ENCODE results near the gene KRT82. TPM values are rescaled to one million over a fixed set of nuclear protein-coding genes. Genes with fewer than 3 reads are reported as not detected.
A peak's percentile ranks its signal among the peaks of the same experiment; 100 is the strongest.

Gene KRT82
- total RNA-seq, 4 donors from 2014 or later = not detected

DNA sequence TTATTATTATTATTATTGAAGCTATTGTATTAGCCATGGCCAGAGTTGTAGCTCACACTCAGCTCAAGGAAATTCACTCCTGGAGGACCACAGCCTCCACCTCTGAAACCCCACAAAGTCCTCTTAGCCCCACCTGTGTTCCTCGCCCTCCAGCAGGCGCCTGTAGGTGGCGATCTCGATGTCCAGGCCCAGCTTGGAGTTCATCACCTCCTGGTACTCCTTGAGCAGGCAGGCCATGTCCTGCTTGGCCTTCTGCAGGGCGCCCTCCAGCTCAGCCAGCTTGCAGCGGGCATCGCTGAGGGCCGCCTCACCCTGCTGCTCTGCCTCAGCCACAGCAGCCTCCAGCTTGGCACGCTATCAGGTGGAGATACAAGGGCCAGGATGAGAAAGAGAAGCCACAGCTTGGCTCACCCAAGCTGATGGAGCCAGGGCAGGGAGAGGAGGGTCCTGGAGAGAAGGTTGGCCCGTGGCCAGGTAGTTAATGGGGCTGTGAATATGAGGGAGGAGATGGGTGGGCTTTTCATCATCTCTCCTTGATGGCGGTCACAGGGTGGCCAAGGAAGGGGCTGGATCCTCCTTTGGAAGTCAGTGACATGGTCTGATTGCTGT lies 43.9 kb downstream of the KRT82 start:
- Histone ChIP-seq H3K9me3 (no peaks in the 10 kb centered on the region), H3K27ac (no peak overlapping the region), H3K4me1 (peaks cover 0 to 14% (median 0%) of the 10 kb centered on the region in 3 donors), H3K36me3 (no peaks in the 10 kb centered on the region), H3K27me3 (peaks cover 0 to 27% (median 0%) of the 10 kb centered on the region in 4 donors), H3K4me3 (no peak overlapping the region)
- TF ChIP-seq CTCF (IDR thresholded peaks at IDR 0.05) (peak in 2 of 6 experiments; percentile 21 to 44), POLR2A (IDR thresholded peaks at IDR 0.05) (no peak)
- 54 to 82% methylated on average over 4 to 6 of the region's 11 CpGs for WGBS, 2 donors
- intact Hi-C loops (cut with DNase I) = no loop called here
- DNase-seq = no peak

DNA sequence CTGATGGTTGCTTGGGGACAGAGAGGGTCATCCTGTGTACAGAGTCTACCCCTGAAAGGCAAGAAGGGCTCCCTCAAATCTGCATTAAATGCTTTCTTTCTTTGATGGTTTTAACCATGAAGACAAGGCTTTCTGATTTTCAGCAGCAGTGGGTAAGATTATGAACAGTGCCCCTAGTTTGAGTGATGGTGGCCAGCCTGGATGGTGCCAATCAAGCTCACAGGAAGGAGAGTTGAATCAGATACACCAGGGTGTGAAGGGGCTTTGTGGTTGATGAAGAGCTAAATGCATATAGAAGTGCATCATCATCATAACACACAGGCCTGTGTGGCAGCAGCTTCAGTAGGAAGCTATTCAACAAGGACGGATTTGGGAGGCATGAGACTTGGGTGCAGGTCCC lies 44.6 kb downstream of the KRT82 start:
- intact Hi-C loops (cut with DNase I) = no loop called here
- TF ChIP-seq CTCF (IDR thresholded peaks at IDR 0.05) (no peak), POLR2A (IDR thresholded peaks at IDR 0.05) (no peak)
- no peak overlapping the region for H3K27ac ChIP-seq
- no peaks in the 10 kb centered on the region for H3K36me3 ChIP-seq
- 92 to 93% methylated on average over 1 of the region's 1 CpG for WGBS, 2 donors
- no peaks in the 10 kb centered on the region for H3K9me3 ChIP-seq
- no peak overlapping the region for H3K4me3 ChIP-seq
- DNase-seq = no peak
- H3K27me3 ChIP-seq = peaks cover 0 to 32% (median 0%) of the 10 kb centered on the region in 4 donors
- peaks cover 0 to 14% (median 0%) of the 10 kb centered on the region in 3 donors for H3K4me1 ChIP-seq

- DNase-seq = no peak
- intact Hi-C loops (cut with DNase I) = no loop called here
- Histone ChIP-seq H3K9me3 (no peaks in the 10 kb centered on the region), H3K4me1 (peaks cover 0 to 14% (median 0%) of the 10 kb centered on the region in 3 donors), H3K36me3 (no peaks in the 10 kb centered on the region), H3K27ac (no peak overlapping the region), H3K27me3 (peaks cover 0 to 40% (median 0%) of the 10 kb centered on the region in 4 donors), H3K4me3 (no peak overlapping the region)
- TF ChIP-seq POLR2A (IDR thresholded peaks at IDR 0.05) (no peak), CTCF (IDR thresholded peaks at IDR 0.05) (no peak)
- 54 to 55% methylated on average over 5 to 10 of the region's 13 CpGs for WGBS, 2 donors
Observed at GRCh38 chr12:52360663-52361271, 45.4 kb downstream of the KRT82 start.

- Histone ChIP-seq H3K36me3 (no peaks in the 10 kb centered on the region), H3K4me3 (no peak overlapping the region), H3K27me3 (peaks cover 0 to 46% (median 0%) of the 10 kb centered on the region in 4 donors), H3K4me1 (peaks cover 0 to 14% (median 0%) of the 10 kb centered on the region in 3 donors), H3K9me3 (no peaks in the 10 kb centered on the region), H3K27ac (no peak overlapping the region)
- TF ChIP-seq CTCF (IDR thresholded peaks at IDR 0.05) = no peak
- no peak for TF ChIP-seq POLR2A (IDR thresholded peaks at IDR 0.05)
- intact Hi-C loops (cut with DNase I) = no loop called here
- 74 to 91% methylated on average over 4 to 7 of the region's 7 CpGs for WGBS, 2 donors
- DNase-seq = no peak
Observed at GRCh38 chr12:52360106-52360662, 46.0 kb downstream of the KRT82 start.

DNA sequence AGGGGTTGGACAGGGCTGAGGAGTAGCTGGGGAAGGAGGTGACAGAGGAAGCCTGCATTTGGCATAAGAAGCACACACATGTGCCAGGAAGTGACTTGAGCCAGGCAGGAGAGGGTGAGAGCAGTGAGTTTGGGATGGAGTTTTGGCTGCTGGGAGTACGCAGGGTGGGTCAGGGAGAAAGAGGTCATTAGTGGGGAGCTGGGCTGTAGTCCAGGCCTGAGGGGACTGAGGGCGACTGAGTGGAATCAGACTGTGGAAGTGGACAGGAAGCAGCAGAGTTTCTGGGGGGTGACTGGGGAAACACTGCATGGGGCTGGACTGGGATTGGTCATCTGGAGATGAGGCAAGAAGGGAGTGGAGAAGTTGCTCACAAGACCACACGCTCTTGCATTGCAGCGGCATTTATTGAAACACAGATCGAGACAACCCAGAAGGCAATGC lies 46.5 kb downstream of the KRT82 start:
- no peak overlapping the region for H3K4me3 ChIP-seq
- TF ChIP-seq POLR2A (IDR thresholded peaks at IDR 0.05) = no peak
- no peak for TF ChIP-seq CTCF (IDR thresholded peaks at IDR 0.05)
- H3K9me3 ChIP-seq = no peaks in the 10 kb centered on the region
- peaks cover 0 to 14% (median 0%) of the 10 kb centered on the region in 3 donors for H3K4me1 ChIP-seq
- intact Hi-C loops (cut with DNase I) = no loop called here
- no peaks in the 10 kb centered on the region for H3K36me3 ChIP-seq
- H3K27me3 ChIP-seq = peaks cover 0 to 52% (median 0%) of the 10 kb centered on the region in 4 donors
- 85 to 89% methylated on average over 5 of the region's 5 CpGs for WGBS, 2 donors
- no peak for DNase-seq
- H3K27ac ChIP-seq = no peak overlapping the region
